Stimulated activated CD4-positive, alpha-beta T cell treated with anti-CD3 and anti-CD28 coated beads, TNF-alpha, amount 100 ng/mL, for 48 hours (primary cell): ENCODE results near the gene TTC9B.
A peak's percentile ranks its signal among the peaks of the same experiment; 100 is the strongest.
"Not testable (repeated sequence)": the region's sequence is repeated elsewhere in the genome, so short reads cannot be mapped to it uniquely, and the experiment has no call there.

Experiments used
- DNase-seq, 3 donors: peaks; one replicate each; pipeline ENCODE4 v3.0.0-alpha.2; 2020; ENCODE audit warnings: low read depth in 3 of 3

Gene TTC9B

GRCh38 chr19:40214936-40215335 is 3.2 kb downstream of the TTC9B start:
- no peak for DNase-seq

- DNase-seq, result no peak
These were observed 4.2 kb downstream of the TTC9B start for GRCh38 chr19:40213882-40214570.

GRCh38 chr19:40213251-40213829 is 4.8 kb downstream of the TTC9B start:
- DNase-seq, result no peak

- DNase-seq, result no peak
These were observed 7.3 kb downstream of the TTC9B start for GRCh38 chr19:40210889-40211288.

- no peak for DNase-seq
These were observed 9.6 kb downstream of the TTC9B start for GRCh38 chr19:40208602-40209001.

GRCh38 chr19:40205760-40206159 is 12.4 kb downstream of the TTC9B start:
- DNase-seq, result no peak

- no peak for DNase-seq
These were observed 13.8 kb downstream of the TTC9B start for GRCh38 chr19:40204381-40204780.

- DNase-seq, result no peak
These were observed 17.7 kb downstream of the TTC9B start for GRCh38 chr19:40200341-40201099.

GRCh38 chr19:40198272-40198990 is 19.8 kb downstream of the TTC9B start:
- DNase-seq, result no peak

GRCh38 chr19:40193587-40193849 is 24.7 kb downstream of the TTC9B start:
- DNase-seq, result no peak

GRCh38 chr19:40192758-40193586 is 25.2 kb downstream of the TTC9B start:
- no peak for DNase-seq

- no peak for DNase-seq
These were observed 26.1 kb downstream of the TTC9B start for GRCh38 chr19:40191836-40192646.

GRCh38 chr19:40190891-40191835 is 27.0 kb downstream of the TTC9B start, which contains the start of gene MAP3K10:
Gene MAP3K10 (plus strand): TSS chr19:40191426. CDS start chr19:40192032, 606 bp downstream.
- DNase-seq, result peak; percentile 52 to 76 (median 66)

GRCh38 chr19:40184273-40184672 is 33.9 kb downstream of the TTC9B start:
- DNase-seq, result no peak

- no peak for DNase-seq
These were observed 39.4 kb downstream of the TTC9B start for GRCh38 chr19:40178756-40179155.

- no peak for DNase-seq
These were observed 40.7 kb downstream of the TTC9B start for GRCh38 chr19:40177286-40178070.

- no peak for DNase-seq
These were observed 42.4 kb downstream of the TTC9B start for GRCh38 chr19:40175820-40176219.

GRCh38 chr19:40174092-40174491 is 44.1 kb downstream of the TTC9B start:
- no peak for DNase-seq

GRCh38 chr19:40171293-40171692 is 46.9 kb downstream of the TTC9B start:
- DNase-seq, result not testable (repeated sequence)
